ENCODE measurements around the gene MBP. TPM values are rescaled to one million over a fixed set of nuclear protein-coding genes. Genes with fewer than 3 reads are reported as not detected.
"Not testable (repeated sequence)": the region's sequence is repeated elsewhere in the genome, so short reads cannot be mapped to it uniquely, and the experiment has no call there.

MBP gene
- total and polyA plus RNA-seq, 2 of the 4 experiments (the other 2 are of a cell fraction) = 0.72 to 0.90 TPM

DNA sequence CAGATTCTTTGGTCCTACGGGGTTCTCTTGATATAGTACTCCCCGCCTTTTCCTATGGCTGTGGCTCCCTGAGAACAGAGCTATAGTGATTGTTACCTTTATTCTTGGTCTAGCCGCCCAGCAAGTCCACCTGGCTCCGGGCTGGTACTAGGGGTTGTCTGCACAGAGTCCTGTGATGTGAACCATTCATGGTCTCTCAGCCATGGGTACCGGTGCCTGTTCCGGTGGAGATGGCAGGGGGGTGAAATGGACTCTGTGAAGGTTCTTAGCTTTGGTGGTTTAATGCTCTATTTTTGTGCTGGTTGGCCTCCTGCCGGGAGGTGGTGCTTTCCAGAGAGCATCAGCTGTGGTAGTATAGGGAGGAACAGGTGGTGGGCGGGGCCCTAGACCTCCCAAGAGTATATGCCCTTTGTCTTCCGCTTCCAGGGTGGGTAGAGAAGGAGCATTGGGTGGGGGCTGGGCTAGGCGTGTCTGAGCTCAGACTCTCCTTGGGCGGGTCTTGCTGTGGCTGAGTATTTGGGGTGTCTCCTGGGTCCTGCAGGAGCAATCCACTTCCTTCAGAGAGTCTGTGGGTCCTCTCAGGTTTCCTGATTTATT lies 166.9 kb downstream of the MBP start:
- H3K18ac ChIP-seq (ENCODE audit: low read depth, low read length); dilution Hi-C loops (cut with HindIII; ENCODE audit: low sequenced_read_pairs, unreplicated experiment); BruUV-seq (replicated peaks); H3K9me1 ChIP-seq (ENCODE audit: insufficient read depth, low read length); H2BK5ac ChIP-seq (ENCODE audit: low read depth, low read length, poor library complexity, severe bottlenecking); POLR2A ChIA-PET (ENCODE audit: unreplicated experiment); H3K9me3 ChIP-seq (ENCODE audit: control insufficient read depth, insufficient read depth, low read length); H2AK9ac ChIP-seq (replicated peaks; ENCODE audit: low read depth, low read length, poor library complexity); H3K27me3 ChIP-seq (ENCODE audit: control insufficient read depth, insufficient read depth, low read length); H4K91ac ChIP-seq (ENCODE audit: insufficient read depth, low read depth, low read length); H2BK15ac ChIP-seq (ENCODE audit: low read depth, low read length); H3K4me1 ChIP-seq (ENCODE audit: control insufficient read depth, insufficient read depth, low read length); H2BK120ac ChIP-seq (ENCODE audit: low read depth, low read length); H4K8ac ChIP-seq (ENCODE audit: low read depth in 2 of 2, low read length in 2 of 2); H4K20me1 ChIP-seq (ENCODE audit: insufficient read depth, low read length); H3K4me3 ChIP-seq (ENCODE audit: insufficient read depth, low read depth, low read length); intact Hi-C loops (cut with micrococcal nuclease); H2AFZ ChIP-seq (replicated peaks; ENCODE audit: low read length, poor library complexity); H2BK20ac ChIP-seq (ENCODE audit: low read depth, low read length); H3K36me3 ChIP-seq (ENCODE audit: control insufficient read depth, insufficient read depth, low read length); H3K56ac ChIP-seq (ENCODE audit: extremely low read depth, insufficient read depth, low read length); in situ Hi-C loops (cut with MboI; ENCODE audit: low sequenced_read_pairs); H3K9ac ChIP-seq (ENCODE audit: low read depth, low read length); H2AK5ac ChIP-seq (ENCODE audit: low read depth, low read length); H4K5ac ChIP-seq (ENCODE audit: low read depth, low read length); H3K23ac ChIP-seq (ENCODE audit: low read depth, low read length); DNase-seq; H3K14ac ChIP-seq (replicated peaks; ENCODE audit: low read depth, low read length); H3K4me2 ChIP-seq (ENCODE audit: low read depth, low read length); ATAC-seq (ENCODE audit: low read depth); H3K4ac ChIP-seq (ENCODE audit: low read depth, low read length); H3K27ac ChIP-seq (ENCODE audit: insufficient read depth, low read length): not testable (repeated sequence)
- WGBS, 2 experiments (ENCODE audit: extremely low coverage in 2 of 2, insufficient read length in 1 of 2) = 90% methylated on average over 2 of the region's 11 CpGs; no CpG with 5 or more reads in 1 of the 2 experiments
- CTCF ChIA-PET = interaction anchor here (0.6 kb wide), 1 partner anchor 43 kb away, joined by 6 read pairs; no protein-coding TSS in a partner anchor
- peaks cover 10 to 24% of the 10 kb centered on the region in 2 experiments for H3K79me1 ChIP-seq (ENCODE audit: low read depth in 1 of 2, low read length in 2 of 2)

Data from IMR-90 (cell line).